GM06990 (cell line): ENCODE results near the gene SAMD11.

ENCODE experiments used
- DNase-seq: peaks from one replicate; pipeline ENCODE4 v3.0.0-alpha.2; 2011; ENCODE audit not compliant: insufficient read length; ENCODE audit errors: extremely low read depth
- H3K27me3 ChIP-seq: replicated peaks from 2 replicates; pipeline ENCODE4 v1.6.0; 2011; ENCODE audit warnings: low read length; ENCODE audit not compliant: control insufficient read depth, insufficient read depth
- H3K36me3 ChIP-seq: 2 replicates; pipeline ENCODE4 v1.5.1; 2011; ENCODE audit warnings: low read length; ENCODE audit not compliant: control insufficient read depth, insufficient read depth
- H3K4me3 ChIP-seq: replicated peaks from 2 replicates; pipeline ENCODE4 v1.5.1; 2011; ENCODE audit warnings: low read depth, mild to moderate bottlenecking, control low read depth, low read length
- CTCF ChIP-seq: IDR thresholded peaks from 2 replicates; pipeline ENCODE4 v1.5.1; 2011; ENCODE audit warnings: low read length, control low read depth, mild to moderate bottlenecking, inconsistent platforms; ENCODE audit not compliant: insufficient read depth, poor library complexity, severe bottlenecking

The SAMD11 gene

GRCh38 chr1:937521-937920, 13.8 kb downstream of the SAMD11 start:
- no peaks in the 10 kb centered on the region for H3K36me3 ChIP-seq

GRCh38 chr1:938088-938683, 14.5 kb downstream of the SAMD11 start:
- TF ChIP-seq CTCF = peak; percentile 56
- no peak overlapping the region for H3K4me3 ChIP-seq
- no peaks in the 10 kb centered on the region for H3K36me3 ChIP-seq
- DNase-seq = no peak
- peaks cover 4% of the 10 kb centered on the region; the same call in 1 of the 2 replicates for H3K27me3 ChIP-seq

More at GRCh38 chr1:937521-937920, 13.8 kb downstream of the SAMD11 start:
- TF ChIP-seq CTCF = no peak
- no peak for DNase-seq
- H3K27me3 ChIP-seq = peaks cover 4% of the 10 kb centered on the region; the same call in 1 of the 2 replicates
- H3K4me3 ChIP-seq = no peak overlapping the region

GRCh38 chr1:938711-939489, 15.2 kb downstream of the SAMD11 start:
- TF ChIP-seq CTCF = no peak
- Histone ChIP-seq H3K4me3 (no peak overlapping the region), H3K36me3 (no peaks in the 10 kb centered on the region), H3K27me3 (peaks cover 4% of the 10 kb centered on the region; the same call in 1 of the 2 replicates)
- DNase-seq = no peak

- no peak for TF ChIP-seq CTCF
- DNase-seq = no peak
- Histone ChIP-seq H3K27me3 (peaks cover 4% of the 10 kb centered on the region; the same call in 1 of the 2 replicates), H3K4me3 (peak overlapping the region; percentile 10; the same call in 1 of the 2 replicates), H3K36me3 (no peaks in the 10 kb centered on the region)
Measured at GRCh38 chr1:939511-940106, 15.9 kb downstream of the SAMD11 start.

- DNase-seq = peak; percentile 52
- H3K36me3 ChIP-seq = peaks cover 4% of the 10 kb centered on the region
- TF ChIP-seq CTCF = no peak
- H3K4me3 ChIP-seq = peak overlapping the region; percentile 27
- peaks cover 4% of the 10 kb centered on the region; the same call in 1 of the 2 replicates for H3K27me3 ChIP-seq
Measured at GRCh38 chr1:940107-941014, 16.6 kb downstream of the SAMD11 start.
